HG03045 (cell line): ENCODE measurements around the gene SPTY2D1.
"Not testable (repeated sequence)": the region's sequence is repeated elsewhere in the genome, so short reads cannot be mapped to it uniquely, and the experiment has no call there.

ENCODE experiments used
- ATAC-seq: cut with Tn5 transposase; IDR thresholded peaks from one replicate; pipeline ENCODE4 v1.9.1; 2021; ENCODE audit warnings: mild to moderate bottlenecking, moderate library complexity; ENCODE audit not compliant: unreplicated experiment

The SPTY2D1 gene

DNA sequence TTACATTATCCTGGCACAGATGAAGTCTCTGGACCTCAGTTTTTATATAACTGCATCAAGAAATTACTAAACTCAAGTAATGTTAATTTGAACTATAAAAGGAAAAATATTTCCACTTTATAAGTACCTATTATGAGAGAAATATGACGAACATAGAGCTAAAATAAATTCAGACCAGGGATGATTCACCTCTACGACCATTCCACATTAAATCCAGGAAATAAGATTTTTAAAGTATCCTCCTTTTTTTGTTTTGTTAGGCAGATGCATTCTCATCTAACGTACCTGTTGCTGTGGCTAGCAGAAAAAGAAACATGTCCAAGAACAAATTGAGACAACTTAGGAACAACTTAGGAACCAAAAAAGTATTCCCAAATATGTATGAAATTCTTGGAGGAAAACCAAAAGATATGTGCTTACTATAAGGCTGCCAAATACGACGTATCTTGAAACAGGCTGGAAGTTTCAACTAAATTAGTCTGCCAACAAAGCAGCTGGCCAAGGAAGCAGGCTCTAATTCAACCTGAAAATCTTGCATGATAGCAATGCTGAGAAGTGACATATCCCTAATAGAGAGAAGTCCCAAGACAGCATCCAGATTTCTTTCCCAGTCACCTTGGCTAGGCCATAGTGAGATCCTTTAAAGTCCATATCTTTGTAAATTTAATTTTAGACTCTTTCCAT lies 15.7 kb downstream of the SPTY2D1 start:
- ATAC-seq: no peak

DNA sequence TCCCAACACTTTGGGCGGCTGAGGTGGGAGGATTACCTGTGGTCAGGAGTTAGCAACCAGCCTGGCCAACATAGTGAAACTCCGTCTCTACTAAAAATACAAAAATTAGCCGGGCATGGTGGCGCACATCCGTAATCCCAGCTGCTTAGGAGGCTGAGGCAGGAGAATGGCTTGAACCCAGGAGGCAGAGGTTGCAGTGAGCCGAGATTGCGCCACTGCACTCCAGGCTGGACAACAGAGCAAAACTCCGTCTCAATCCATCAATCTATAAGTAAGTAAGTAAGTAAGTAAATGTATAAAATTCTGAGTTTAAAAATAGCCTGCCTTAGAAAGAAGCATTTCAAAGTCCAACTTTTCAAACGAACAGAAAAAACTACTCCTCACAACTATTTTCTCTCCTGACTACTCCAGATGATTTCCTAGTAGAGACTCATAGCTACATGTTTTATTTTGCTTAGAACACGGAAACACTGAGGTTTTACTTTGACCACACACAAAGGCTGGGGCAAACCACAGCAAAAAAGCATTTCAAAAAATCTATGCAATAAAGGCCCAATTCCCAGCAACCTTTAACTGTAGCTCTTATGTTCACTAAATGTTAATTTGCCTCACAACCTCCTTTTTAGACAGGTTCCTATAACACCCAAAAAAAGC lies 16.3 kb downstream of the SPTY2D1 start:
- ATAC-seq: no peak

GRCh38 chr11:18615628-18616392 lies 18.3 kb downstream of the SPTY2D1 start:
- peak; percentile 79 for ATAC-seq

- no peak for ATAC-seq
Measured at GRCh38 chr11:18614667-18615066, 19.5 kb downstream of the SPTY2D1 start.

DNA sequence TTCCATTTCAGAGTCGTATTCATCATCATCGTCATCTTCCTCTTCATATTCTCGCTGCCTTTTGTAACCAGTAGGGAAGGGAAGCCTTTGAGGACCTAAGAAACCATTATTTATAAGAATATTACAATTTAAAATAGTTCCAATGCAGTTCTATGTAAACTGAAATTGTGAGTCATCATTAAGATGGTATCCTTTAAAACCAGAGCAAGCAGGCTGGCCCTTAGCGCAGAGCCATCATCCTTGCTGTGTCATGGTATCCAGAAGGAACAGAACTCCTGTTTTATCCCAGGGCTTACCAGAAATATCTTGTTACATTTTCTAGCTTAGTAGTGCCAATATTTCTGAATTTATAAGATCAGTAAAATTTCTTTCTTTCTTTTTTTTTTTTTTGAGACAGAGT lies 21.7 kb downstream of the SPTY2D1 start:
- ATAC-seq: no peak

DNA sequence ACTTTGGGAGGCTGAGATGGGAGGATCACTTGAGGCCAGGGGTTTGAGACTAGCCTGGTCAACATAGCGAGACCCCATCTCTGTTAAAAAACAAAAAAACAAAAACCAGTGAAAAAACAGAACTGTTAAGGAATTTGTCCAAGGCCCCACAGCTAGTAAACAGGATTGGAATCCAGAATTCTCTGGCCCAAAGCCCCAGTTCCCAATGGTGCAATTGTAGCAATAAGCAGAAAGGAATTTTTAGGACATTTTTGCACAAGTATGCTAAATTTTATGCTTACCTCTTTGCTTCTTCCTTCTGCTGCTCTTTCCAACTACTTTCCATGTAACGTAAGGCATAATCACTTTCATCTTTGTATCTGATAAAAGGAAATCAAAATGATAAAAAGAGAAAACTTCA lies 22.9 kb downstream of the SPTY2D1 start:
- ATAC-seq: no peak

DNA sequence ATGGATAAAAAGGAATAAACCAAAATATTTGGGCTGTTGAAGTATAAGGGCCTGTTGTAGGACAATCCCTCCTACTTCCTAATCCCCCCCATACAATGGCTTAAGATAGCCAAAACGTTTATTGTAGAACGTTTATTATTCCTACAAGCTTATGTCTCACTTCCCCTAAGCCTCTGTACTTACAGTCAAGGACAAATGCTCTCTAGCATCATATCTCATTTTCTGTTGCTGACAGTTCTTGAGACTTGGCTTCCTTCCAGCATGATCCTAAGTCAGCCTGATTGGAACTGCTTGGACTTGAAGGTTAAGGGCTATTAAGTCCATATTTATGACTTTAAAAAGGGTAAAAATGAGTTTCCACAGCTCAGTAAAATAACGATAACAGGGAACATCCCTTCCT lies 25.8 kb downstream of the SPTY2D1 start:
- no peak for ATAC-seq

GRCh38 chr11:18600915-18601569 lies 33.1 kb downstream of the SPTY2D1 start:
- ATAC-seq: no peak

DNA sequence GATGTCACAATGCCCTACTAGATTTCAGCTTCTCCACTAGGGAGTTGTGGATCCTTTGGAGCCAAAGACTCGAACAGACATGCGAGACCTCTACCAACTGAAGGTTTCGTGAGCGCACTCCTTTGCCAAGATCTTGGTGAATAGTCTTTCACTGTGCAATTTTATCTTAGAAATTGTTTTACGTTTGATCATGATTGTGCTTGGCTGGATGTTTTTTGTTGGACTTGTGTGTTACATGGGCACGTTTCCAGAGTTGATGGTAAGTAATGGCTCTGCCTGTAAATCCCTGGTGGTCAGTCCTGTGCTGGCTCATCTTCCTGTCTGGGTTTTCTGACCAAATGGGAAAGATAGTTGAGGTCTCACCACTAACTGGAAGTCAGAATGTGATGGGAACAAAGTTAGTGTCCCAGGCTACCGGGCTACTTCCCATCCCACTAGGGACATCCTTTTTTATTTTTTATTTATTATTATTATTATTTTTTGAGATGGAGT lies 34.4 kb downstream of the SPTY2D1 start, which contains the start of gene MISFA:
TSS of gene MISFA (plus strand) at position 51 of the 492 bp plus-strand sequence. CDS start at position 191, 140 bp downstream.
- ATAC-seq: no peak

DNA sequence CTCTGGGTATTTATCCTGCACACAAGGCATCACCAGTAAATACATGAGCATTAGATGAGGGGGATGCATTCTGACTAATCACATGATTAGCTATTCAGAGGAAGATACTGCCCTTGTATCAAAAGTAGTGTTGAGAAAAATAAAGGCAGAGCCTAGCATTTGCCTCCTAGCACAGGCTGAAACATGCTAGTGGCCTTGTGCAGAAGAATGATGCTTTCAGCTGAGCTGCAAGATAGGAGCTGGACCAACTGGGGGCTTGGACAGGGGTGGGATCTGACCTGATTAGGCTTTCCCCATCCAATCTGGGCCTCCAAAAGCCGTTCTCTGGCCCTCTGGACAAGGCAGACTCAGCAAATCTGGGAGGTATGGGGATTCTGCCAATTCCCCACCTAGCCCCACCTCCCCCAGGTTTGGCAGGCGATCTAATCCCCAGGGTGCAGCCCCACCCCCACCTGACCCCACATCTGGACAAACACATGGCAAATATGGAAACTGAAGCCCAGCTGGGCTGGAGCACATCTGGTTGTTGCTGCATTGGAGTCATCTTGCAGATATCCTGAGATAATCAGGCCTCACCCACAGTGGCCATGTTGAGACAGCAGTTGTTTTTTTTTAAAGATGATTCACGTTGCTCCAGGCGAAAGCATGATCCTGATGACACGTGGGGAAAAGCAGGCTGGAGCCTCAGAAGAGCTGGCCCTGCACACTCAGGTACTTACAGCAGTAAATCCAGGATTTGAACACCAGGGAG lies 39.0 kb downstream of the SPTY2D1 start:
- no peak for ATAC-seq

DNA sequence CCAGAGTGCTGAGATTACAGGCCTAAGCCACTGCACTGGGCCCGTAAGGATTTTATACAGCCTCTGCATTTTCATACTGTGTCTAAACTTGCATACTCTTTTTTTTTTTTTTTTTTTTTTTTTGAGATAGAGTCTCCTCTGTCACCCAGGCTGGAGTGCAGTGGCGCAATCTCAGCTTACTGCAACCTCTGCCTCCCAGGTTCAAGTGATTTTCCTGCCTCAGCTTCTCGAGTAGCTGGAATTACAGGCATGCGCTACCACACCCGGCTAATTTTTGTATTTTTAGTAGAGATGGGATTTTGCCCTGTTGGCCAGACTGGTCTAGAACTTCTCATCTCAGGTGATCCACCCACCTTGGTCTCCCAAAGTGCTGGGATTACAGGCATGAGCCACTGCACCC lies 40.1 kb downstream of the SPTY2D1 start:
- not testable (repeated sequence) for ATAC-seq

- no peak for ATAC-seq
Measured at GRCh38 chr11:18590571-18590970, 43.6 kb downstream of the SPTY2D1 start.

DNA sequence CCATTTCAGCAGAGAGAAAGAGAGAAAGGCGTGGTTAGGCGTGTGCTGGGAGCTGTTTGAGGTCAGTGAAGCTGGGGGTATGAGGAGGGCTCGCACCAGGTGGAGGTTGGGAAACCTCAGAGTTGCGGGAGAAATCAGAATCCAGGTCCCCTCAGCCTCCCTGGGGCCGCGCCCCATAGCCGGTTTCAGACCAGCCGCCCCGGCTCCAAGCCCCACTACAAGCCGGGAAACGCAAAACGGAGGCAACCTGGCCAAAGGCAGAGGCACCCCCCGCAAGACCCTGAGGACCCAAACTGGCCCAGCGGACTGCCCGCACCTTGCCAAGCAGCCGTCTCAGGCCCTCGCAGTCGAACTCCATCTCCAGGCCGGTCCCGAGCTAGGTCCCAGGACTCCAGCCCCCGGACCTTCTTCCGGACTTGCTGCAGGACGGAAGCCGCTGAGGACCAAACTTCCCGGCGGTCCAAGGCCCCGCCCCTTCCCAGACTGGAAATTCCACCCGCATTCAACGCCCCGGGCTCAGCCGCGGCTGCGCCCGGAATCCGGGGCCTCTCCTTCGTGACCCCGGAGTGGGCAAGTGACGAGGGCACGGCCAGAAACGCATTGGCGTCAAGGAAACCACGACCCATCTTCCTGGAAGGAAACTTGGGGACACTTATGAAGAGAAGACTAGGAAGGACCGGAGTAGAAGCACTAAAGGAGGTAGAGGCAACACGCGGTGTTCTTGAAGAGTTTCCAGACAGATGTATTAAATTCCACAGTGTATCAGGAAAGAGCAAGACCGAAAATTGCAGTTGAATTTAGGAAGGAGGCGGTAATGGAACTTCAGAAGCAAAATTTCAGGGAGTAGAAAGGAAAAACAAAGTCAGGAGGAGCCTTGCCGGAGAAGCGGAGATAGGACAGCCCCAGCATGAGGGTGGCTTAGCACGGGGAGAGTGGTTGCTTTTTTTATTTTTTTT lies 45.6 kb downstream of the SPTY2D1 start, which contains the start of gene UEVLD:
TSS of gene UEVLD (minus strand) at position 438 of the 956 bp plus-strand sequence. CDS start at position 358, 80 bp downstream.
- ATAC-seq: peak; percentile 76

DNA sequence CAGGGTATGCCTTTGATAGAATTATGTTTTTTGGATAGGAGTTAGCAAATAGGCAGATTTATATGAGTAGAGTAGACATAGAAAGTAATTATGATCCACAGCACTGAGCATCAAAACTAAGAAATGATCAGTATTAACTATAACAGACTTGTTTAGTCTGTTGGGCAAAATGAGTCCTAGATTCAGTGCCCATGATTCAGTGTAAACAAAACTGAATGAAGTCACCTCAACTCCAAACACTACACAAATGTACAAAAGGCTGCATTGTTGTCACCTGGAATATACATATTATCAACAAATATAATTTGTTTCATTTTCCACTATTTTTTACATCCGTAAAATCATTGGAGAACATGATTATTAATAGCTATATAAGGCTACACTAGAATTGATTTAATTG lies 52.3 kb downstream of the SPTY2D1 start:
- ATAC-seq: no peak

DNA sequence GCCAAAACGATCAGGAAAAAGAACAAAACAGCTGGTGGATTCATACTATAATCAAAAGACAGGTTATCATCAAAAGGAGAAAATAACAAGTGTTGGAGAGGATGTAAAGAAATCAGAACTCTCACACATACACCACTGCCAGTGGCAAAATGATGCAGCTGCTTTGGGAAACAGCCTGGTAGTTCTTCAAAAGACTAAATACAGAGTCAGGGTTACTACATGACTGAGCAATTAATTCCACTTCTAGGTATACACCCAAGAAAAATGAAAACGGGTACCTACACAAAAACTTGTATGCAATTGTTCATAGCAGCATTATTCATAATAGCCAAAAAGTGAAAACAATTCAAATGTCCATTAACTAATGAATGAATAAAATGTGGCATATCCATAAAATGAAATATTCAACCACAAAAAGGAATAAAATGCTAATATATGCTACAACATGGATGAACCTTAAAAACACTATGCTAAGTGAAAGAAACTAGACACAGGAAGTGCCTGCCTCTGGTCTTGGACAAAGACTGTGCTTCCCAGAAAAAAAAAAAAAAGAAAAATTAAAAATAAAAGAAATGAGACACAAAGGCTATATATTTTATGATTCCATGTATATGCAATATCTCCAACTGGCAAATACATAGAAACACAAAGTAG lies 53.9 kb downstream of the SPTY2D1 start:
- ATAC-seq: no peak

- no peak for ATAC-seq
Measured at GRCh38 chr11:18578975-18579598, 55.1 kb downstream of the SPTY2D1 start.

- no peak for ATAC-seq
Measured at GRCh38 chr11:18575361-18575760, 58.8 kb downstream of the SPTY2D1 start.

GRCh38 chr11:18567081-18567480 lies 67.1 kb downstream of the SPTY2D1 start:
- ATAC-seq: no peak
